ENCODE measurements around the gene RGS18.
"Not testable (repeated sequence)": the region's sequence is repeated elsewhere in the genome, so short reads cannot be mapped to it uniquely, and the experiment has no call there.

The RGS18 gene, protein sequence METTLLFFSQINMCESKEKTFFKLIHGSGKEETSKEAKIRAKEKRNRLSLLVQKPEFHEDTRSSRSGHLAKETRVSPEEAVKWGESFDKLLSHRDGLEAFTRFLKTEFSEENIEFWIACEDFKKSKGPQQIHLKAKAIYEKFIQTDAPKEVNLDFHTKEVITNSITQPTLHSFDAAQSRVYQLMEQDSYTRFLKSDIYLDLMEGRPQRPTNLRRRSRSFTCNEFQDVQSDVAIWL

DNA sequence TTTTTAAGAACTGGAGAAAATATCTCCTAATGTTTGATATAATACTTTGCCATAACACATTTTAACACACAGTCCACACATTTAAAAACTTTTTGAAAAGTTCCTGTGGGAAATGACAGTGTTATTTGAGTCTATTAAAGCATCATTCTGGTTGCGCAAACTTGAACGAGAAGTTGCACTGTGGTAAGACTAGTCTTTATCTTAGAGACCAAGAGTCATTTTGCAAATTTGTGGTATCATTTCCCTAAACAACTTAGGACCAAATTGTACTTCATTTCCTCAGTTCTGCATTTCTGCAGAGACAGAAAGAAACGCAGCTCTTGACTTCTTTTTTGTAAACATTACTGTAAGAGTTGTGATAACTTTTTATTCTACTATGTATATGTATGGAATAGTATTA is at the start of gene RGS18:
Gene RGS18, plus strand, starts transcription at position 282 of the 400 bp plus-strand sequence. CDS start 176 bp downstream, outside the sequence.
- DNase-seq = peak in 1 of 2 donors; percentile 1

DNA sequence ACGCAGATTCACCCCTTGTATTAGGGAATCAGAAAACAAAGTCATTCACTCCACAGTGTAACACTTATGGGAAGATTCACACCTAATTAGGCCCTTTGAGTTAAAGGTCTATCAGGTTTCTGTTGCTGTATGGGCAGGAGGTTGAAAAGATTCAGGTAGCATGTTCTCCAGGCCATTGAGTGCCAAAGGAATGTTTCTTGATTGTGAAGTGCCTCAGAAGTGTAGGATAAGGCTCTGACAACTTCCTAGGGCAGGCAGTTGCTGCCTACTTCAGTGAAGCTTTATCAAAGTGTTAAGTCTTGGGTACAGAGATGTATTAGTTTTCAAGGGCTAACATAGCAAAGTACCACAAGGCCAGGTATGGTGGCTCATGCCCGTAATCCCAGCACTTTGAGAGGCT is 48.7 kb upstream of the RGS18 start:
- DNase-seq = no peak

DNA sequence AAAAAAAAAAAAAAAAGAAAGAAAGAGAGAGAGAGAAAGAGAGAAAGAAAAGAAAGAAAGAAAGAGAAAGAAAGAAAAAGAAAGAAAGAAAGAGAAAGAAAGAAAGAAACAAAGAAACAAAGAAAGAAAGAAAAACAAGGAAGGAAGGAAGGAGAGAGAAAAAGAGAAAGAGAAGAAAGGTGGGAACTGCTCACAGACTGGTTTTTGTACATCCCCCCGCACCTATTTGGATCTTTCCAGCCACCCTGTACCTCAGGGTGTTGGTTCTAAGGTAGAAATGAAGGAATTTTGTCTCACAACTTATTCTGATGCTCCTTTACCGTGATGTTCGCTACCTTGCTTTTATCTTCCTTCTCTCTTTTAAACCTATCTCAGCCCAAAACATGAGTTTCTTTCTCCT is 43.3 kb upstream of the RGS18 start:
- no peak for DNase-seq

DNA sequence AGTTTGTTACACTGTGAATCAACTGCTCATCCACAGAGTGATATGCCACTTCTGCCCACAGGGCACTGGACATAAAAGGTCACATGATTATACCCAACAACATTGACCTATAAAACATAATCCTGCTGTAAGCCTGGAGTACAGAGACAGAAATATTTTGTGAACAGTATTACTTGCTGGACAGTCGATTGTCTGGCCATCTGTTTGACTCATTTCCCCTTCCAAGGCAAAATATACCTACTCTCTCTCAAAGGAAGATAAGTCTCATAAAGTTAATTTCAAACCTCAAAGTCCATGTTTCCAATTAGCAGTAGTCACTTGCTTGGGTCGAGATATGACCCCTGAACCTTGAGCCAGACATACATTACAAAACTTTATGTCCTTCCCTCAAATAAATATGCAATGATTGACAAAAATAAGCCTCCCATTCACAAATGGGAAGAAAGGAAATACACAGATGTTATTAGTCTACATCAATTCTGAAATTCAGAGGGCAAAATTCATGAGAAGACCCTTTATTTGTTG is 39.3 kb upstream of the RGS18 start:
- DNase-seq = no peak

DNA sequence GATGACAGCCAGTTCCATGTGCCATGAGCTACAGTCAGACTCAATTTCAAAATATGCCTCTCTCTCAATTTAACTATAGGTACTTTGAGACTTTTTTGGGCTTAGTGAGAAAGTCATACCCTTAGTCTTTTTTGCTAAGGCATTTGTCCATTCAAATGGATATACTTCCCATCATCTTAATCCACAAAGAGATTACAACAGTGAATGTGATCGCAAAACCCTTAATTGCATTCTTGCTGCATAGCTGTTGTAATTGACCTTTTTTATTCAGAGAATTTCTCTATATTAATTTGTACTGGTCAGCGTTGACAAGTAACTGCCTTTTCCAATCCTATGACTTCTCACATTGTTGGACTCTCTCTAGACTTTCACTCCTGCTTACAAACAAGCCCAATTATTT is 38.6 kb upstream of the RGS18 start:
- no peak for DNase-seq

DNA sequence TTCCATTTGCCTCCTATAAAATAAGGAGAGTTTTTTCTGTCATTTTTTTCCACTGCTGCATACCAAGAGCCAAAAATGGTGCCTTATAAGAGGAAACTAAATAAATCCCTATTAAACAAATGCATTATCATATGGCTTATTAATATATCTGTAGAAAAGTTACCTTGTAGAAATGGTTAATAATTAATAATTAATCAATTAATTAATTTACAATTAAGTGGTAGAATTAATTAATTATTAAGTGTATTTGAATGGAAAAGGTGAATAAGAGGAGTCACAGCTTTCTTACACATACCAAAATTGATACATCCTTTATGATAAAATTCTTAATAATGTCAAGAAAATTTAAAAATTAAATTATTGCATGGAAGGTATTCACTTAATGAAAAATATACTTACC is 35.6 kb upstream of the RGS18 start:
- DNase-seq = no peak

DNA sequence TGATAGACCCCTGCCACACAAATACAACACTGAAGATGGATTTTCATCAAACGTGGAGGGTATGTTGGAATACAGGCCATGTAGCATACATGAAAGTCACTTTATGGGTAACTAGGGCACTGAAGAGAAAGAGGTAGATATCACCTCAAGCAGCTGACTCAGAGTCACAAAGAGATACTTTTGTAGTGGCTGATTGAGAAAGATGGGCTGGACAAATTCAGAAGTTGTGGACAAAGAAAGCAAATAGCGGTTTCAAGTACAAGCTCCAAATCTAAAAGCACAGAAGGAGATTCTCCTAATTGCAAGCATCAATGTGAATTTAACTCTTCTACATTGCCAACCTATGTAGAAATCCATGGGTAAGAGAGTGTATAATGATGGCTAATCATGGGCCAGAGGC is 35.0 kb upstream of the RGS18 start:
- DNase-seq = no peak

DNA sequence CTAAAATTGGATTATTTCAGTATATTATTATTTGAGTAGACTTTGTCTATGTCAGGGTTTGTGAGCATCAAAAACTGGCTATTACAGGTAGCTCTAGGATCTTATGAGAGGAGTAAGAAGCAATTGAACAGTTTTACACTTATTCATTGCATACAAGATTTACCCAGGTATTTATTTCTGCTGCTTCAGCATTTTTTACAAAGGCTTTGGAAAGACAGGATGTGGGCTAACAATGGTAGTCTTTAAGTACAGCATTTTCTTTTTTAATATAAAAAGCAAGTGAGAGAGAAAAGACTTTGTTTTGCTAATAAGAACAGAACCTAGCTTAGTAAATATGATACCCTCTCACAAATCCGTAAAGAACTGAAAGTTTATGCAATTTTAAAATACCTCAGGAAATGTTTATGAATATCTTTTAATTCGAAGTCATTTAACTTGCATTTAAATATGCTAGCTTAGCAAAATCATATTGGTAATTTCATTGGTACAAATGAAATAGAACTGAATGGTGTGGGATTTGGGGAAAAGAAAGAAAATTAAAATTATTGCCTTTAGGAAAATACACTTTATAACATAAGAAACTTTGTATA is 32.1 kb upstream of the RGS18 start:
- no peak for DNase-seq

DNA sequence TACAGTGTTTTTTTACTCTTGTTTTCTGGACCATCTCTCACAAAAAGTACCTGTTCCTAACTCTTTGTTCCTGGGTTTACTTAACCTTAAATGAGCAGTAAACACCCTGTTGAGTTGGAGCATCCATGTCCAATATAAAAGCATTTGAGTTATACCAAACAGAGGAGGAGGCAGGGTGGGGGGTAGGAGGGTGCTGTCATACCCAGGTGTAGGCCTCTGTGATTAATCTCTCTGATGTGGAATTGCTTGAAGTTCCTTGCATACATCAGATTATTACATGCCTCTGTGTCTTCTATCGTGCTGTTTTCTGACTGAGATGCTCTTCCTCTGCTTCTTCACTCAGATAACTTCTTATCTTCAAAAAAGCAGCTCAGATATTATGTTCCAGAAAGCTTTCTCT is 28.1 kb upstream of the RGS18 start:
- no peak for DNase-seq

DNA sequence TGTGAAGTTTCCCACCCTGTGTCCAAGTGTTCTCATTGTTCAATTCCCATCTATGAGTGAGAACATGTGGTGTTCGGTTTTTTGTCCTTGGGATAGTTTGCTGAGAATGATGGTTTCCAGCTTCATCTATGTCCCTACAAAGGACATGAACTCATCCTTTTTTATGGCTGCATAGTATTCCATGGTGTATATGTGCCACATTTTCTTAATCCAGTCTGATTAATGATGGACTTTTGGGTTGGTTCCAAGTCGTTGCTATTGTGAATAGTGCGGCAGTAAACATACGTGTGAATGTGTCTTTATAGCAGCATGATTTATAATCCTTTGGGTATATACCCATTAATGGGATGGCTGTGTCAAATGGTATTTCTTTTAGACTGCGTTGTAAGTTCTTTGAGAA is 27.4 kb upstream of the RGS18 start:
- DNase-seq = not testable (repeated sequence)

DNA sequence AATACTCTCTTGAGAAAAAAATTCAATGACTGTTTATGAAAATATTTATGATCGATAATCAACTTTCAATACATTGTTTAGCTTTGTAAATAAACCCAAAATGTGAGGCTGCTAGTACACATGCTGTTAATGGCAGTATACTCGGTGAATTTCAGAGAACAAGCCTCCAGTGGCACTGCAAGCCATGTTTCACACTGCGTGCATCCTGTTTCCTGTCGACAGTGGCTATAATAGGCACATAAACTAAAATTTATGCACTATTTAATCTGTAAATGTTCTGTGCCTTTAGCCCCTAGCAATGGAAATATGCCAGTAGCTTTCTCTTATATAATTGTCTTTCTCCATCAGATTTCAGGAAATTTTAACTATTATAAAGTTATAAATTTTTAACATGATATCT is 26.3 kb upstream of the RGS18 start:
- no peak for DNase-seq

DNA sequence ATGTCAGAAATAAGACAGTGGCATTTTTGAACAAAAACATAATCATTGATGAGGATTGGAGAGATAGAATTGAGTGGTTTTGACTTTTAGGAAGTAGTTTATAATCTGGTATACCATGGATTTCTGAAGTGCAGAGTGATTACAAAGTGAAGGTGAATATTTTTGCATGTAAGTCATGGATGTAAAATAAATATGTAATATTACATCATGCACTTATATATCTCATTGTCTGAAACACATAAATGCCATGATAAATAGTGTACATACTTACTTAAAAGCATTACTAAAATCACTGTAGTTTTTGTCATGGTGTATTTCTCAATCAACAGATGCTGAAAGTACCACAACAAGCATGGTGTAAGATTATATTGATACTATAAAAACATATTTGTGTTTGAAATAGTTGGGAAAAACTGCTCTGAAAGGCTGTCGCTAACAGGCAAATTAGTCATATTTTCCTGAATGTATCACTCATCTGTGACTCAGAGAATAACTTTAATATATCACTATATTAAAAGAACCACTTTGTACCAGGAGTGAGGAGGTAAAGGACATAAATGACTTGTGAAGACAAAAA is 24.8 kb upstream of the RGS18 start:
- no peak for DNase-seq

DNA sequence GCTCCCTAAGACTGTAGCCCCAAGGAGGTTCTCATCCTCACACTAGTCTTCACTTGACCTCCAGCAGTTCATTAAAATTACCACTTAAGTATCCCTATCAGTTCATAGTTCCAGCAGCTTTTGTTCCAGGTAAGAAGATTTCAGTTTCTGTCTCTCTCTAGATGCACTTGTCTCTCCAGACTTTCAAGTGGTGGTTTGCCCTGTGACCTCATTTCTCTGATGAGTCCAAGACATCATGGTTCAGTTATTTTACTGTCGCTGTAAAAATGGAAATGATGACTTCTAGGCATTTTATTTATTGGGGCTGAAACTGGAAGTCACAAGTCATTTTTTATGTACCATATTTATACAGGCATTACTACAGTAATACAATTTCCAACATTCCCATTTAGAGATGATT is 17.9 kb upstream of the RGS18 start:
- no peak for DNase-seq

DNA sequence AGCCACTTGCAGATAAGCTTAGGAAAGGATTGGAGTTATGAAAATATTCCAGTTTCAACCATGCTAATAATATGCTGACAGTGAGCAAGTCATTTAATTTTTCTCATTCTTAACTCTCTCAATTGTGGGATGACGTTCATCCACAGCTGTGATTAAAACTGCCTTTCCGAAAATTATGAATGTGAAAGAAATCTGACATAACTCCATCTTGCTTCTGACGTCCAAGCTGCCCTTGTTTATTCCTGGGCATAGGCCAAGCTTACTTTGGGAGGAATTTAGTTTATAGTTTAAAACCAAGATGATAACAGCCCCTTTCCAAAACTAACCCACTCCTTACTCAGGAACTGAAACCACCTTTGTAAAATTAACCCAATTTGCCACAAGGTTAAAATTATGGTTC is 11.0 kb upstream of the RGS18 start:
- DNase-seq = no peak

DNA sequence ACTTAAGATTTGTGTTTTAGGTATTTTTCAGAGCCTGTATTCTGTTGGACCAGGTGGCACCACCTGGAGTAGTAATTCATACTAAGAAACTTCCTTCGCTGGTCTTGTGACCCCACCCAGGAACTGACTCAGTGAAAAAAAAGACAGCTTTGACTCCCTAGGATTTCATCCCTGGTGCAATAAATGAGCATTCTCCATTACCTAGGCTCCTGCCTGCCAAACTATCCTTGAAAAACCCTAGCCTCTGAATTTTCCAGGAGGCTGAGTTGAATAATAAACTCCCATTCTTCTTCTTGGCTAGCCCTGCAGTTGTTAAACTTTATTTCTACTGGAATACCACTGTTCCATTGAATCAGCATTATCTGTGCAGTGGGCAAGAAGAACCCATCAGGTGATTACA is 10.6 kb upstream of the RGS18 start:
- DNase-seq = no peak

DNA sequence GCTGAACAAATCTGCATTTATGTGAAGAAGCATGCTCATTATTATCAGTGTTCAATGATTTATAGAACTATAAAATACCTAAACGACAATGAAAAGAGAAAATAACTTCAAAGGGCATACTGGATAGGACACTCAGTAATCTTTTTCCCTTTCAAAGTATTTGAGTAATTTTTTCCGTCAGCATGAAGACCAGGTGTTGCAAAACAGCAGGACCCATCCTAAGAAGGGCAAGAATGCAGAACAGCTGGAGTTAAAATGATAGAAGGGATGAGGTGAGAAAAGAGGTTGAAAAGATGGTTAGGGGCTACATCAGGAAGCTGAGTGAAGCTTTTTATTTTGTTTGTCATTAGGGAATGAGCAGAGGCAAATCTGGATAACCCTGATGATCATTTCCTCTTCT is 7.1 kb upstream of the RGS18 start:
- no peak for DNase-seq

DNA sequence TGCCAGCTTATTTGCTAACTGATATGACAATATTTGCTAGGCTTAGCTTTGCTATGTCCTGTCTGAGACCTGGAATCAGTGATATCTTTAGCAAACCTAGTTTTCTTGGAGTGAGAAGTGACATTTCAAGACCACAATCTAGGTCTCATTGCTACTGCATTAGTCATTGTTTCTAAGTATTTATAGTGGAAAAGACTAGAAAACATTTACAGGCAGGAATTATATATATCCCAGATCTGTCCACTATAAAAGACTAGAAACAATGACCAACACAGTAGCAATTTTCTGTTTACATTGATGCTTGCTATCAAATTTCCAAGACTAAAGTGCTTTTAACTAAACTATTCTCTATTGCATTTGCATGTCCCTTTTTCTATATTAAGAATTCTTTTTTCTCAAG is 5.0 kb upstream of the RGS18 start:
- DNase-seq = no peak

DNA sequence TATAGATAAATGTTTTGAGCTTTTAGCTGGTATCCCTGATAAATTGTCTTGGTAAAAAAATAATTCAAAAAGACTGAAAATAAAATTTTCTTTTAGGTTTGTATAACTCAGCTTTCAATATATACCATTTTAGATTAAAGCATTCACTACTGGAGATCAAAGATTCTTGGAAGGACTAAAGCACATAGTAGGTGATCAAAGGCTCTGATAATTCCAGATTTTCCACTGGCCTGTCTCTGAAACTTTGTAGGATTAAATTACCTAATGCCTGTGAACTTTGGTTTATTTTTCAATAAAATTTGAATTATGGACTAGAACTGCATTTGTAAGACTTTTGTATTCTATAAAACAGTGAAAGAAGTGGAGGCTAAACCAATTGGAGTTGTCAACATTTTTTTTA is 1.2 kb upstream of the RGS18 start:
- no peak for DNase-seq

DNA sequence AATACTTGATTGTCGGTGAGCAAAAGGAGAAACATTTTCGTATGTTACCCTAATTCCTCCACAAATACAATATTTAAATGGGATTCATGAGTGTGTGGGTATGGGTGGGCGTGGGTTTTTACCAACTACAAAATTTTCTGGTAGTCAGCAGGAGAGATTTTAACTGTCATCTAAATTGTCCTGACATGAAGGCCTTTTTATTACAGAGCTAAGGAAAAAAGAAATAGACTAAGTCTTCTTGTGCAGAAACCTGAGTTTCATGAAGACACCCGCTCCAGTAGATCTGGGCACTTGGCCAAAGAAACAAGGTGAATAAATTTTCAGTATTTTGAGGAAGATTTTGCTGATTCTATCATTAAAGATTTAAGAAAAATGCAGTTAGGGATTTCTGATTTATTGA is 752 bp downstream of the RGS18 start:
- no peak for DNase-seq

DNA sequence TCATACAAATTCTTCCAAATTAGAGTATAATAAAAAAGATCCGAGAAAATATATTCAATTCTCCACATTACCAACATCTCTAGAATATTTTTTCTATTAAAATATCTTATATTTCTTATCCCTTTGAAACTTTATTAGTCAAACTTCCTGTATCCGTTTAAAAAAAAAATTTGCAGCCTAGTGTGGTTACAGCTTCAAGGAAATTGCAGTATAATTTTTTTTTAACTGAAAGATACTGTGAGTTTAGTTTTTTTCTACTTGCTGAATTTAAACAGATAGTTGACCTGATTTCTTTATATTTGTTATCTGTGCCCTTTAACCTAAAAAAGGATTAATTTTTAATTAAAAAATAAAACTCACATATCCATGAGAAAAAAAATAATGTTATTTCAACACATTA is 1.5 kb downstream of the RGS18 start:
- DNase-seq = no peak

DNA sequence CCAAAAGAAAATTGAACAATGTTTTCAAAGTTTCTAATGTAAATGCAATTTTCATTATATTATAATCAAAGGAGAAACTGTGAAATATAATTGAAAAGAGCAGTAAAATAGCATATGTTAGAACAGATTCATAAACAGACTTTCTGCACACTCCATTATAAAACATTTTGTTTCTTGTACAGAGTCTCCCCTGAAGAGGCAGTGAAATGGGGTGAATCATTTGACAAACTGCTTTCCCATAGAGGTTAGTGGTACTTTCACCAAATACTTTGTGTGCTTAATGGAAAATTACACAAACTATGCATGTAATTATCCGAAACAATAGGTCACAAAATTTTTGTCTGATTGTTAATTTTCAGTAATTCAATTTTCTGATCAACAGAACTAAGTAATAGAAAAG is 1.9 kb downstream of the RGS18 start:
- DNase-seq = no peak

DNA sequence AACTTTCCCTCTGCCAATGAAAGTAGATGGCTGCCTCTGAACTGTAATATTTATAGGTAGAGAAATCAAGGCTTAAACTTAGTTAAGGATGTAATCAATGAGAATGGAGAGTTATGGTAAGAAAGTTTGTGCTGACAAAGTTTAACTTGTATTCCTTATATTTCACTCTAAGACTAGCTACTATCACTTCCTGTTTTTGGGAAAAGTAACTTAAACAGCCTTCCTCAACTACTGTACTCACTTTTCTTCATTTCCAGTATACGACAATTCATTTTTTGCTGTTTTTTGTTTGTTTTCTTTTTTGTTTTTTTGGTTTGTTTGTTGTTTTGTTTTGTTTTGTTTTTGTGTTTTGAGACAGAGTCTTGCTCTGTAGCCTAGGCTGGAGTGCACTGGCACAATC is 3.7 kb downstream of the RGS18 start:
- DNase-seq = no peak

DNA sequence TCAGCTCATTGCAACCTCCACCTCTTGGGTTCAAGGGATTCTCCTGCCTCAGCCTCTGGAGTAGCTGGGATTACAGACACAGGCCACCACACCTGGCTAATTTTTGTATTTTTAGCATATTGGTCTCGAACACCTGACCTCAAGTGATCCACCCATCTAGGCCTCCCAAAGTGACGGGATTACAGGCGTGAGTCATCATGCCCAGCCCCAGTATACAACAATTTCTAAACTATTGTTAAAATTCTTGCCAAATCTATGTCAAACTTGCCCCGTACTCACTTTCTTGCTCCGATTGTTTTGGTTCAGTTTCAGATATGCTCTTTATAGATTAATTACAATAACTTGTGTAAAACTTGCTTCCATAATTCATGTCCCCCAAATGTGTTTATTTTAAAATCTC is 4.1 kb downstream of the RGS18 start:
- no peak for DNase-seq

DNA sequence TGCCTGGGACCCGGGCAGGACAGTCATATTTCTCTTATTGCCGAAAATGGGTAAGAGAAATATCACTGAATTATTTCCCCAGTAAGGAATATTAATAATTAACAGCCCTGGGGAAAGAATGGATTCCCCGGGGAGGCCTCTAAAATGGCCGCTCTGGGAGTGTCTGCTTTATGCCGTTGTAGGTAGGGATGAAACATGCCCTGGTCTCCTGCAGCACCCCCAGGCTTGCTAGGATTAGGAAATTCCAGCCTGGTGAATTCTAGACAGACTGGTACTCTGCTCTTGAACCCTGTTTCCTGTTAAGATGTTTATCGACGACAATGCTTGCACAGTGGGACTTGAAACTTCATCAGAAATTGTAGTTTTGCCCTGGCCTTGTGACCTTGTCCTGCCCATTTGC is 6.7 kb downstream of the RGS18 start:
- DNase-seq = not testable (repeated sequence)

DNA sequence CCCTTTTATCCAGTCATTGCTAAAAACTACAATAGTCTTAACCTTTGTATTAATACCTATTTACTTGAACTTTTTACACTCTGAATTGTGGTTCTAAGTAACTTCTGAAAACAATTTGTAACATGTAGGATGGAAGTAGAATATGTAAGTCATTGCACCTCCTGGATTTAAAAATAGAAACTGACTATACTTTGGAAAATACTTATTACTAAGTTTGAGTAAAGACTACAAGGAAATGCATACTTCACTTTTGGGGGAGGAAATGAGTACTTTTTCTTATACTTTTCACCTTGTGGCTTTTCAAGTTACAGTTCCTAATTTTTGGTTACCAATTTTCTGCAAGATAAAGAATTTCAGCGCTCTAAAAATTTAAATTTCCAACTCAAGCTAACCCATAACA is 8.7 kb downstream of the RGS18 start:
- no peak for DNase-seq

All from CD4-positive, alpha-beta T cell treated with Interleukin-1 beta for 1 hour (primary cell).